H1 (cell line): Measurements from ENCODE around the gene TNS3. TPM values are rescaled to one million over a fixed set of nuclear protein-coding genes. Genes with fewer than 3 reads are reported as not detected.

Experiments
- CTCF ChIA-PET: fragments of 300-600 bp; sonication (Branson Sonifier 250); formaldehyde crosslinking; loops from one replicate; lab custom pipeline; 2021; ENCODE audit not compliant: partially characterized antibody; lab: Charles Lee
- POLR2A ChIA-PET: fragments of 300-600 bp; sonication (Branson Sonifier 250); formaldehyde crosslinking; loops from one replicate; lab custom pipeline; 2021; ENCODE audit warnings: inconsistent platforms; ENCODE audit not compliant: partially characterized antibody; lab: Charles Lee
- DNase-seq, 2 experiments: peaks; one replicate each; pipeline versions ENCODE4 v3.0.0 to v3.0.0-alpha.2; 2010 to 2022; ENCODE audit warnings: low spot score in 2 of 2, low read depth in 1 of 2, mixed read lengths in 1 of 2
- FAIRE-seq: peaks from 2 replicates; lab custom pipeline; 2011; peaks lifted over from hg19 to GRCh38; lab: Jason Lieb, UNC
- H2AFZ ChIP-seq: 2 replicates; pipeline ENCODE4 v1.8.1; 2012; ENCODE audit warnings: low read length, inconsistent platforms
- H2AK5ac ChIP-seq: 2 replicates; pipeline ENCODE4 v1.6.1; 2013; ENCODE audit warnings: low read depth, low read length
- H2BK120ac ChIP-seq: replicated peaks from 2 replicates; pipeline ENCODE3; 2013; ENCODE audit warnings: low read depth, low read length, inconsistent platforms
- H2BK12ac ChIP-seq: 2 replicates; pipeline ENCODE4 v1.6.1; 2013; ENCODE audit warnings: low read depth, low read length
- H2BK15ac ChIP-seq: 2 replicates; pipeline ENCODE4 v1.6.1; 2013; ENCODE audit warnings: low read length
- H2BK20ac ChIP-seq: 2 replicates; pipeline ENCODE4 v1.6.1; 2013; ENCODE audit warnings: low read length
- H2BK5ac ChIP-seq: 2 replicates; pipeline ENCODE4 v1.6.1; 2013; ENCODE audit warnings: low read depth, low read length
- H3K14ac ChIP-seq: 2 replicates; pipeline ENCODE4 v1.6.1; 2013; ENCODE audit warnings: inconsistent platforms; ENCODE audit not compliant: insufficient read length
- H3K18ac ChIP-seq: 2 replicates; pipeline ENCODE4 v1.6.1; 2013; ENCODE audit warnings: low read length; ENCODE audit errors: extremely low read depth
- H3K23ac ChIP-seq: 2 replicates; pipeline ENCODE4 v1.6.1; 2013; ENCODE audit warnings: inconsistent platforms; ENCODE audit not compliant: insufficient read length
- H3K23me2 ChIP-seq: 2 replicates; pipeline ENCODE4 v1.6.1; 2013; ENCODE audit warnings: low read depth, low read length
- H3K27ac ChIP-seq: 2 replicates; pipeline ENCODE4 v1.6.1; 2011; ENCODE audit warnings: low read depth, low read length, inconsistent platforms
- H3K27me3 ChIP-seq, 4 experiments: replicated peaks in 1 of 4; 1 replicate in 1 of 4; 2 replicates in 3 of 4; pipeline versions ENCODE4 v1.6.1 to v1.8.1; 2011 to 2013; ENCODE audit warnings: low read length in 3 of 4, mild to moderate bottlenecking in 3 of 4, inconsistent platforms in 2 of 4, mixed read lengths in 2 of 4, moderate library complexity in 1 of 4; ENCODE audit not compliant: control insufficient read depth in 3 of 4, insufficient read depth in 3 of 4; ENCODE audit errors: extremely low read depth in 1 of 4
- H3K36me3 ChIP-seq, 4 experiments: 2 replicates each; pipeline versions ENCODE4 v1.6.1 to v1.8.1; 2011 to 2013; ENCODE audit warnings: mild to moderate bottlenecking in 4 of 4, low read length in 3 of 4, moderate library complexity in 2 of 4, control low read depth in 1 of 4, inconsistent platforms in 1 of 4; ENCODE audit not compliant: insufficient read depth in 4 of 4, control insufficient read depth in 2 of 4
- H3K4ac ChIP-seq: replicated peaks from 2 replicates; pipeline ENCODE3; 2013; ENCODE audit warnings: low read length, low read depth, mixed read lengths, inconsistent platforms; ENCODE audit not compliant: insufficient read length
- H3K4me1 ChIP-seq, 4 experiments: replicated peaks in 1 of 4; 1 replicate in 1 of 4; 2 replicates in 3 of 4; pipeline versions ENCODE4 v1.6.1 to v1.8.1; 2011 to 2013; ENCODE audit warnings: low read length in 3 of 4, inconsistent platforms in 2 of 4, mixed read lengths in 1 of 4; ENCODE audit not compliant: insufficient read depth in 4 of 4, control insufficient read depth in 3 of 4
- H3K4me2 ChIP-seq, 2 experiments: 2 replicates each; pipeline versions ENCODE4 v1.6.1 to v1.8.1; 2011 to 2013; ENCODE audit warnings: low read depth in 2 of 2, low read length in 2 of 2, control low read depth in 1 of 2, inconsistent platforms in 1 of 2, mild to moderate bottlenecking in 1 of 2; ENCODE audit not compliant: insufficient read depth in 1 of 2
- H3K4me3 ChIP-seq, 4 experiments: fragments of 200-600, 300-600 bp in 1 of 4; sonication (generic), shearing (Covaris generic), sonication (Bioruptor Twin) in 1 of 4; 2 replicates each; pipeline versions ENCODE4 v1.5.1 to v1.8.1; 2011 to 2016; ENCODE audit warnings: low read length in 4 of 4, low read depth in 3 of 4, control low read depth in 2 of 4, inconsistent platforms in 2 of 4, mild to moderate bottlenecking in 2 of 4, mixed read lengths in 1 of 4, moderate library complexity in 1 of 4; ENCODE audit not compliant: insufficient read depth in 2 of 4; ENCODE audit errors: extremely low read depth in 1 of 4
- H3K56ac ChIP-seq: replicated peaks from 2 replicates; pipeline ENCODE3; 2013; ENCODE audit warnings: low read depth, mild to moderate bottlenecking, mixed read lengths, low read length, inconsistent platforms; ENCODE audit not compliant: insufficient read length
- H3K79me1 ChIP-seq: 2 replicates; pipeline ENCODE4 v1.6.1; 2013; ENCODE audit warnings: low read depth, low read length, control low read depth
- H3K79me2 ChIP-seq, 2 experiments: 2 replicates each; pipeline versions ENCODE4 v1.6.1 to v1.8.1; 2012 to 2013; ENCODE audit warnings: low read length in 2 of 2, mild to moderate bottlenecking in 2 of 2, inconsistent platforms in 1 of 2; ENCODE audit not compliant: insufficient read depth in 2 of 2, control insufficient read depth in 1 of 2
- H3K9ac ChIP-seq, 4 experiments: replicated peaks in 1 of 4; 1 replicate in 1 of 4; 2 replicates in 3 of 4; pipeline versions ENCODE4 v1.6.1 to v1.8.1; 2011 to 2013; ENCODE audit warnings: low read depth in 3 of 4, low read length in 3 of 4, control low read depth in 2 of 4, mild to moderate bottlenecking in 2 of 4, moderate library complexity in 2 of 4, inconsistent platforms in 1 of 4; ENCODE audit errors: extremely low read depth in 1 of 4
- H3K9me3 ChIP-seq, 2 experiments: 2 replicates each; pipeline versions ENCODE4 v1.6.1 to v1.8.1; 2012 to 2013; ENCODE audit warnings: mild to moderate bottlenecking in 2 of 2, moderate library complexity in 2 of 2, control low read depth in 1 of 2, inconsistent platforms in 1 of 2, low read depth in 1 of 2, low read length in 1 of 2, mixed read lengths in 1 of 2; ENCODE audit not compliant: insufficient read depth in 2 of 2
- H4K20me1 ChIP-seq, 2 experiments: replicated peaks in 1 of 2; 2 replicates each; pipeline versions ENCODE3 to v1.8.1; 2011 to 2013; ENCODE audit warnings: inconsistent platforms in 2 of 2, low read length in 2 of 2, mild to moderate bottlenecking in 1 of 2; ENCODE audit not compliant: insufficient read depth in 2 of 2, control insufficient read depth in 1 of 2
- H4K5ac ChIP-seq: 2 replicates; pipeline ENCODE4 v1.6.1; 2013; ENCODE audit warnings: low read length, low read depth, mixed read lengths, inconsistent platforms; ENCODE audit not compliant: insufficient read length
- H4K8ac ChIP-seq: 2 replicates; pipeline ENCODE4 v1.8.0; 2013; ENCODE audit warnings: mild to moderate bottlenecking, moderate library complexity, low read length, inconsistent platforms; ENCODE audit not compliant: insufficient read depth; ENCODE audit errors: extremely low read depth
- H4K91ac ChIP-seq: replicated peaks from 2 replicates; pipeline ENCODE3; 2013; ENCODE audit warnings: low read length, mixed read lengths, inconsistent platforms; ENCODE audit not compliant: insufficient read length
- BRCA1 ChIP-seq: IDR thresholded peaks from 2 replicates; pipeline ENCODE4 v1.6.1; 2012; ENCODE audit warnings: low read depth, low read length, improper control_type of control experiment
- CBX5 ChIP-seq: fragments of 300-800, 300-1000 bp; sonication (generic); IDR thresholded peaks from 2 replicates; pipeline ENCODE4 v1.7.1; 2016; ENCODE audit warnings: antibody characterized with exemption, low read length, low read depth
- CBX8 ChIP-seq: fragments of 300-800, 300-1000 bp; sonication (generic); IDR thresholded peaks from 2 replicates; pipeline ENCODE4 v1.7.1; 2016; ENCODE audit warnings: low read depth, low read length, borderline replicate concordance
- CHD1 ChIP-seq: IDR thresholded peaks from 2 replicates; pipeline ENCODE4 v1.6.1; 2012; ENCODE audit warnings: low read depth, low read length, improper control_type of control experiment
- FOSL1 ChIP-seq: IDR thresholded peaks from 2 replicates; pipeline ENCODE4 v1.6.1; 2011; ENCODE audit warnings: mild to moderate bottlenecking, low read depth, low read length, moderate library complexity; ENCODE audit not compliant: insufficient read depth
- JUN ChIP-seq: IDR thresholded peaks from 2 replicates; pipeline ENCODE4 v1.6.1; 2011; ENCODE audit warnings: low read depth, mild to moderate bottlenecking, improper control_type of control experiment, low read length
- KDM4A ChIP-seq: IDR thresholded peaks from one replicate; pipeline ENCODE4 v1.7.1; 2012; ENCODE audit warnings: low read depth, mild to moderate bottlenecking, moderate library complexity, low read length, inconsistent platforms; ENCODE audit not compliant: severe bottlenecking
- NRF1 ChIP-seq: IDR thresholded peaks from 2 replicates; pipeline ENCODE4 v1.6.1; 2011; ENCODE audit warnings: mild to moderate bottlenecking, low read depth, low read length, improper control_type of control experiment
- SP2 ChIP-seq: IDR thresholded peaks from 2 replicates; pipeline ENCODE4 v1.6.1; 2012; ENCODE audit warnings: mild to moderate bottlenecking, low read length, inconsistent platforms
- SRF ChIP-seq: IDR thresholded peaks from 2 replicates; pipeline ENCODE4 v1.6.1; 2011; ENCODE audit warnings: mild to moderate bottlenecking, low read depth, low read length, moderate library complexity
- SUZ12 ChIP-seq: fragments of 200-600 bp; sonication (generic); IDR thresholded peaks from 2 replicates; pipeline ENCODE4 v1.6.1; 2012; ENCODE audit warnings: mild to moderate bottlenecking, inconsistent platforms, low read length, moderate library complexity, mixed read lengths
- TAF1 ChIP-seq: IDR thresholded peaks from 2 replicates; pipeline ENCODE4 v1.6.1; 2011; ENCODE audit warnings: mild to moderate bottlenecking, low read depth, low read length
- TBP ChIP-seq: IDR thresholded peaks from 2 replicates; pipeline ENCODE4 v1.6.1; 2011; ENCODE audit warnings: low read depth, low read length, improper control_type of control experiment
- WGBS, 2 experiments: shearing (Covaris generic) in 1 of 2; methylation state at CpG; one replicate each; pipeline versions ENCODE4 v1.1.6 to v1.1.7; 2013 to 2015; ENCODE audit warnings: low lambda C conversion rate in 2 of 2, mixed read lengths in 2 of 2, inconsistent platforms in 1 of 2, low coverage in 1 of 2, missing lambda C conversion rate in 1 of 2; ENCODE audit not compliant: insufficient replicate concordance in 2 of 2, insufficient coverage in 1 of 2, insufficient read length in 1 of 2; ENCODE audit errors: extremely low coverage in 1 of 2, missing lambda C conversion rate in 1 of 2; 5-methylcytosine and 5-hydroxymethylcytosine counted together
- polyA plus RNA-seq, 7 experiments: library from polyadenylated mRNA; depleted of rRNA in 3 of 7; stranded (reverse) in 5 of 7; unstranded in 2 of 7; fragments of >200 nt in 5 of 7; fragments of 200-250 nt in 2 of 7; gene quantifications; 1 replicate in 5 of 7; 2 replicates in 1 of 7; 4 replicates in 1 of 7; pipeline versions ENCODE4 v1.2.1 to v1.2.3, GENCODE V29; 2011 to 2013; ENCODE audit warnings: missing spikeins in 2 of 7, mixed read lengths in 2 of 7
- total RNA-seq: library from RNA; stranded (reverse); fragmentation: NEBNext Ultra II Directional; extraction: Animal tissue kit (Norgen Biotek cat#: 25700); gene quantifications from 2 replicates; pipeline ENCODE4 v1.2.1, GENCODE V29; 2021
- TF ChIP-seq, protein P1 (sequence below): IDR thresholded peaks from 2 replicates; pipeline ENCODE4 v1.6.1; 2012; ENCODE audit warnings: inconsistent platforms

Gene TNS3
- total and polyA plus RNA-seq, 2 of the 8 experiments (the other 6 are each of a cell fraction or from before 2014, with no cell fraction given): 11.9 to 24.2 TPM

DNA sequence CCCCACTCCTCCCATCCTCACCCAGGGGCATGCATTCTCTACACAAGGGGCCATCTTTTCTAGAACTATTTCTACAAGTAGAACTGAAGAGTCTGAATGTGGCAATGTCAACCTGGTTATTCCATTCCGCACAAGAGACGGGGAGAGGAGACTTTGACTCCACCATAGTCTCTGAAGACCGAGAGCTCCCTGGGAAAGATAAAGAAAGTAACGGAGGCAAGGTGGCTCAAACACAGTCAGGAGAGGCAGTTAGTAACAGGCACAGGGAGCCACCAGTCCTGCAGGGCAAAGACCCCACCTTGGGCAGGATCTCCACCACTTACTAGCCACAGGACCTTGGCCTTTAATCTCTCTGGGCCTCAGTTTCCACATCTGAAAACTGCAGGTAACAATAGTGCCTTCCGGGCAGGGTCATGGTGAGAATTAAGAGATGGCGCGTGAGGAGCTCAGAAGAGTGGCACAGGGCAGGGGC lies 100.3 kb downstream of the TNS3 start:
- Histone ChIP-seq H3K56ac (no peak overlapping the region), H2AK5ac (no peak overlapping the region), H3K23me2 (peaks cover 6% of the 10 kb centered on the region; the same call in 1 of the 2 replicates), H3K36me3 (no peaks in the 10 kb centered on the region), H4K20me1 (peaks cover 25 to 64% of the 10 kb centered on the region in 2 experiments), H3K4me2 (peak overlapping the region in 1 of 2 experiments; percentile 25; a peak in 1 of 4 replicates), H4K91ac (no peak overlapping the region), H3K79me1 (peaks cover 6% of the 10 kb centered on the region), H3K4ac (no peak overlapping the region), H2AFZ (no peak overlapping the region), H3K14ac (no peak overlapping the region), H3K9me3 (peaks cover 0 to 12% of the 10 kb centered on the region in 2 experiments; a peak in 2 of 4 replicates), H3K27me3 (peaks cover 14 to 53% (median 38%) of the 10 kb centered on the region in 4 experiments), H4K5ac (no peak overlapping the region), H2BK5ac (no peak overlapping the region), H2BK12ac (no peak overlapping the region), H3K18ac (no peak overlapping the region), H3K4me3 (peak overlapping the region in 1 of 4 experiments; percentile 19; a peak in 2 of 8 replicates), H4K8ac (no peak overlapping the region), H2BK15ac (no peak overlapping the region), H3K79me2 (peaks cover 0 to 8% of the 10 kb centered on the region in 2 experiments; a peak in 1 of 4 replicates), H3K27ac (no peak overlapping the region), H3K4me1 (peaks cover 7 to 25% (median 13%) of the 10 kb centered on the region in 4 experiments), H2BK120ac (no peak overlapping the region), H2BK20ac (no peak overlapping the region), H3K23ac (no peak overlapping the region), H3K9ac (no peak overlapping the region)
- ChIA-PET POLR2A (interaction anchor here (0.5 to 1.4 kb wide), 2 partner anchors 16 to 62 kb away, joined by 4 to 5 read pairs; no protein-coding TSS in a partner anchor), CTCF (interaction anchor here (1.0 to 2.1 kb wide), 8 partner anchors 10 to 338 kb away, joined by 3 to 9 read pairs (median 4); no protein-coding TSS in a partner anchor)
- WGBS, 2 experiments: 78% methylated on average over 7 of the region's 7 CpGs; no CpG with 5 or more reads in 1 of the 2 experiments
- DNase-seq: no peak
- no peak for FAIRE-seq
- TF ChIP-seq TAF1 (no peak), SUZ12 (no peak), KDM4A (no peak), SRF (no peak), CBX8 (no peak), SP2 (no peak), NRF1 (no peak), FOSL1 (no peak), BRCA1 (no peak), CHD1 (no peak), JUN (no peak), TBP (no peak), CBX5 (no peak)
- TF ChIP-seq, protein P1, sequence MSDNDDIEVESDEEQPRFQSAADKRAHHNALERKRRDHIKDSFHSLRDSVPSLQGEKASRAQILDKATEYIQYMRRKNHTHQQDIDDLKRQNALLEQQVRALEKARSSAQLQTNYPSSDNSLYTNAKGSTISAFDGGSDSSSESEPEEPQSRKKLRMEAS: no peak
